SK-N-MC (cell line): ENCODE data around the gene IMPA2.

Experiments used
- EZH2 ChIP-seq: fragments of 200-600 bp; sonication (generic); IDR thresholded peaks from one replicate; pipeline ENCODE4 v1.6.1; 2017; ENCODE audit warnings: antibody characterized with exemption
- FOXP2 ChIP-seq: optimal IDR thresholded peaks from 2 replicates; pipeline ENCODE3; 2011; ENCODE audit warnings: mild to moderate bottlenecking, moderate library complexity; ENCODE audit not compliant: insufficient read depth; ENCODE audit errors: extremely low read length, control extremely low read depth
- POLR2AphosphoS5 ChIP-seq: IDR thresholded peaks from 2 replicates; pipeline ENCODE4 v1.6.1; 2012; ENCODE audit warnings: mild to moderate bottlenecking, low read depth, low read length, borderline replicate concordance

- no peak for TF ChIP-seq EZH2
- no peak for TF ChIP-seq POLR2AphosphoS5
- TF ChIP-seq FOXP2, result no peak
These were observed 55.0 kb downstream of the IMPA2 start for GRCh38 chr18:12036201-12036751.
